Adrenal gland (tissue), 12 donors: ENCODE data around the gene TGFBR3. TPM values are rescaled to one million over a fixed set of nuclear protein-coding genes. Genes with fewer than 3 reads are reported as not detected.
"Not testable (repeated sequence)": the region's sequence is repeated elsewhere in the genome, so short reads cannot be mapped to it uniquely, and the experiment has no call there.

Experiments used
- DNase-seq, 7 donors: peaks; one replicate each; pipeline ENCODE4 v3.0.0-alpha.2; 2019 to 2020
- H3K27ac ChIP-seq, 5 donors: fragments of 200-600 bp; sonication (generic) in 4 of 5; 1 replicate in 3 of 5; 2 replicates in 2 of 5; pipeline versions ENCODE4 v1.5.1 to v1.8.0; 2016 to 2020; ENCODE audit warnings: mild to moderate bottlenecking in 1 of 5
- H3K27me3 ChIP-seq: fragments of 200-600 bp; 2 replicates; pipeline ENCODE4 v1.8.0; 2021
- H3K36me3 ChIP-seq, 2 donors: fragments of 200-600 bp; replicated peaks in 1 of 2; 1 replicate in 1 of 2; 2 replicates in 1 of 2; pipeline versions ENCODE4 v1.5.1 to v1.8.0; 2018 to 2022
- H3K4me1 ChIP-seq, 2 donors: fragments of 200-600 bp; replicated peaks in 1 of 2; 1 replicate in 1 of 2; 2 replicates in 1 of 2; pipeline versions ENCODE4 v1.5.1 to v1.8.0; 2018 to 2021
- H3K4me3 ChIP-seq, 4 donors: fragments of 200-600 bp; sonication (generic) in 3 of 4; one replicate each; pipeline ENCODE4 v1.5.1; 2016 to 2018
- H3K9me3 ChIP-seq, 3 donors: fragments of 200-600 bp; sonication (generic) in 1 of 3; replicated peaks in 1 of 3; 1 replicate in 2 of 3; 2 replicates in 1 of 3; pipeline versions ENCODE4 v1.5.1 to v1.8.0; 2016 to 2021
- CTCF ChIP-seq, 6 experiments: fragments of 450-650 bp in 4 of 6; fragments of 200-600 bp in 2 of 6; sonication (generic) in 1 of 6; IDR thresholded peaks; 1 replicate in 5 of 6; 2 replicates in 1 of 6; pipeline versions ENCODE4 v1.5.1 to v1.8.0; 2016 to 2021; ENCODE audit warnings: antibody characterized with exemption in 6 of 6, mild to moderate bottlenecking in 2 of 6, moderate library complexity in 1 of 6
- POLR2A ChIP-seq, 2 donors: fragments of 450-650 bp; IDR thresholded peaks; one replicate each; pipeline ENCODE4 v1.6.1; 2017; ENCODE audit warnings: antibody characterized with exemption in 2 of 2, mild to moderate bottlenecking in 2 of 2, moderate library complexity in 1 of 2
- WGBS, 4 donors: extraction: QIAGEN DNeasy Blood & Tissue Kit in 2 of 4; methylation state at CpG; one replicate each; pipeline versions ENCODE4 v1.1.5 to v1.1.7; 2013 to 2017; 5-methylcytosine and 5-hydroxymethylcytosine counted together
- intact Hi-C, 2 donors: fragments of 100-400 bp; cut with DNase I; formaldehyde crosslinking; loops; one replicate each; pipeline versions ENCODE4 v1.14.1 to v1.15.0; 2022 to 2023
- polyA plus RNA-seq, 3 donors: library from polyadenylated mRNA; stranded (reverse); fragments of 200-250 nt in 2 of 3; fragments of 350-450 nt in 1 of 3; fragmentation: Illumina TruSeq in 1 of 3; extraction: RNeasy Lipid Tissue Mini Kit (QIAGEN cat#74804) in 1 of 3; gene quantifications; one replicate each; pipeline ENCODE4 v1.2.3, GENCODE V29; 2013 to 2014
- total RNA-seq, 9 donors: library from RNA; depleted of rRNA in 4 of 9; stranded (reverse); fragments of >200 nt in 4 of 9; fragments of 120-200 nt in 1 of 9; fragmentation: NEBNext Ultra II Directional in 1 of 9; extraction: Animal tissue kit (Norgen Biotek cat#: 25700) in 1 of 9; gene quantifications; one replicate each; pipeline versions ENCODE4 v1.1.0 to v1.2.4, GENCODE V29; 2013 to 2023
- donor health status: healthy with polysubstance abuse.
- donor health status: Bipolar disorder and iron deficiency.
- donor health status: DM: yes; HTN: yes; CAD: no.
- donor health status: DM: no; HTN: no; CAD: no.
- donor health status: DM: no; HTN: no; CAD: no.
- donor health status: DM: yes; HTN: yes; CAD: no.

The TGFBR3 gene
- total and polyA plus RNA-seq, 12 donors: 13.9 to 340 (median 148) TPM

- 94 to 97% (median 95%) methylated on average over 24 to 25 of the region's 25 CpGs for WGBS, 4 donors
- DNase-seq: no peak
- H3K4me3 ChIP-seq: no peak overlapping the region
- H3K4me1 ChIP-seq: peaks cover 0 to 3% of the 10 kb centered on the region in 2 donors
- intact Hi-C loops: no loop called here
- no peak overlapping the region for H3K27ac ChIP-seq
- TF ChIP-seq POLR2A (IDR thresholded peaks at IDR 0.05): no peak
- TF ChIP-seq CTCF (IDR thresholded peaks at IDR 0.05): no peak
- H3K9me3 ChIP-seq: no peaks in the 10 kb centered on the region
- no peaks in the 10 kb centered on the region for H3K27me3 ChIP-seq
- no peaks in the 10 kb centered on the region for H3K36me3 ChIP-seq
Observed at GRCh38 chr1:91669584-91670350, 216.2 kb downstream of the TGFBR3 start.

GRCh38 chr1:91666651-91667050 is 219.3 kb downstream of the TGFBR3 start:
- H3K36me3 ChIP-seq, H3K27ac ChIP-seq, H3K27me3 ChIP-seq, H3K4me1 ChIP-seq, H3K4me3 ChIP-seq, intact Hi-C loops, H3K9me3 ChIP-seq: not testable (repeated sequence)
- TF ChIP-seq POLR2A (IDR thresholded peaks at IDR 0.05): peak in 1 of 2 donors; percentile 11
- WGBS, 4 donors: 23 to 37% (median 31%) methylated on average over 5 of the region's 5 CpGs
- peak in 4 of 7 donors; percentile 40 to 68 (median 64) for DNase-seq

- DNase-seq: no peak
- Histone ChIP-seq H3K27ac (no peak overlapping the region), H3K9me3 (no peaks in the 10 kb centered on the region), H3K4me1 (no peaks in the 10 kb centered on the region), H3K27me3 (no peaks in the 10 kb centered on the region), H3K36me3 (no peaks in the 10 kb centered on the region), H3K4me3 (no peak overlapping the region)
- intact Hi-C loops: no loop called here
- TF ChIP-seq POLR2A (IDR thresholded peaks at IDR 0.05): no peak
- no peak for TF ChIP-seq CTCF (IDR thresholded peaks at IDR 0.05)
Observed at GRCh38 chr1:91661121-91661520, 224.8 kb downstream of the TGFBR3 start.

- TF ChIP-seq POLR2A (IDR thresholded peaks at IDR 0.05) (no peak), CTCF (IDR thresholded peaks at IDR 0.05) (no peak)
- no peak for DNase-seq
- H3K9me3 ChIP-seq: no peaks in the 10 kb centered on the region
- H3K36me3 ChIP-seq: no peaks in the 10 kb centered on the region
- no peak overlapping the region for H3K27ac ChIP-seq
- no peaks in the 10 kb centered on the region for H3K27me3 ChIP-seq
- H3K4me3 ChIP-seq: no peak overlapping the region
- H3K4me1 ChIP-seq: no peaks in the 10 kb centered on the region
- intact Hi-C loops: no loop called here
Observed at GRCh38 chr1:91660708-91661107, 225.2 kb downstream of the TGFBR3 start.

GRCh38 chr1:91655912-91656449 is 230.0 kb downstream of the TGFBR3 start:
- no peak overlapping the region for H3K27ac ChIP-seq
- WGBS, 4 donors: 75 to 100% (median 78%) methylated on average over 3 to 5 of the region's 5 CpGs
- no peaks in the 10 kb centered on the region for H3K36me3 ChIP-seq
- no peaks in the 10 kb centered on the region for H3K27me3 ChIP-seq
- no peak for DNase-seq
- no peaks in the 10 kb centered on the region for H3K9me3 ChIP-seq
- H3K4me3 ChIP-seq: no peak overlapping the region
- H3K4me1 ChIP-seq: peaks cover 11 to 15% of the 10 kb centered on the region in 2 donors
- no peak for TF ChIP-seq POLR2A (IDR thresholded peaks at IDR 0.05)
- no peak for TF ChIP-seq CTCF (IDR thresholded peaks at IDR 0.05)
- intact Hi-C loops: no loop called here
